K562 (cell line): Measurements from ENCODE around the gene SETD3. TPM values are rescaled to one million over a fixed set of nuclear protein-coding genes. Genes with fewer than 3 reads are reported as not detected.

ENCODE experiments used
- ATAC-seq: fragments of 200-7000 bp; cut with Tn5 transposase; 3 replicates; pipeline ENCODE4 v1.9.1; 2020; ENCODE audit warnings: moderate library complexity
- BruUV-seq: library from RNA; stranded (reverse); fragments of 400-500 nt; replicated peaks from 2 replicates; lab custom pipeline; 2021; lab: Mats Ljungman, UMichigan
- CTCF ChIA-PET: fragments of 300-600 bp; formaldehyde crosslinking; extraction: SDS; loops from one replicate; lab custom pipeline; 2021; ENCODE audit warnings: low intra/inter-chr PET ratio; lab: Yijun Ruan, JAX
- POLR2A ChIA-PET: fragments of 300-600, 350-650 bp; sonication (Branson Sonifier 250); formaldehyde crosslinking; extraction: SDS; loops from one replicate; lab custom pipeline; 2021; ENCODE audit warnings: antibody characterized with exemption, inconsistent platforms; lab: Yijun Ruan, JAX
- DNase-seq, 4 experiments: peaks; one replicate each; pipeline versions ENCODE4 v3.0.0 to v3.0.0-alpha.2; 2011 to 2018; ENCODE audit warnings: low spot score in 3 of 4, mixed read lengths in 3 of 4; ENCODE audit errors: extremely low read depth in 1 of 4
- FAIRE-seq: peaks from 2 replicates; lab custom pipeline; 2011; peaks lifted over from hg19 to GRCh38; lab: Jason Lieb, UNC
- H2AFZ ChIP-seq: 2 replicates; pipeline ENCODE4 v1.6.0; 2011; ENCODE audit warnings: low read depth, low read length, control low read depth, inconsistent platforms
- H3K27ac ChIP-seq: fragments of 200-600 bp; 3 replicates; pipeline ENCODE4 v1.8.0; 2011; ENCODE audit warnings: low read depth, mild to moderate bottlenecking, control low read depth, inconsistent platforms, low read length, moderate library complexity, mixed read lengths; ENCODE audit errors: extremely low read depth
- H3K27me3 ChIP-seq, 2 experiments: fragments of 300-600 bp in 1 of 2; 2 replicates in 1 of 2; 3 replicates in 1 of 2; pipeline versions ENCODE4 v1.6.0 to v1.8.0; 2011; ENCODE audit warnings: inconsistent platforms in 2 of 2, low read length in 2 of 2, mild to moderate bottlenecking in 1 of 2, mixed read lengths in 1 of 2, moderate library complexity in 1 of 2; ENCODE audit not compliant: control insufficient read depth in 2 of 2, insufficient read depth in 2 of 2
- H3K36me3 ChIP-seq: fragments of 300-600 bp; 3 replicates; pipeline ENCODE4 v1.8.0; 2011; ENCODE audit warnings: mild to moderate bottlenecking, low read length, inconsistent platforms; ENCODE audit not compliant: control insufficient read depth, insufficient read depth
- H3K4me1 ChIP-seq, 2 experiments: fragments of 200-600 bp in 1 of 2; replicated peaks in 1 of 2; 2 replicates in 1 of 2; 3 replicates in 1 of 2; pipeline versions ENCODE4 v1.5.1 to v1.8.0; 2011; ENCODE audit warnings: inconsistent platforms in 2 of 2, low read length in 2 of 2, mild to moderate bottlenecking in 1 of 2, mixed read lengths in 1 of 2, moderate library complexity in 1 of 2; ENCODE audit not compliant: control insufficient read depth in 2 of 2, insufficient read depth in 2 of 2
- H3K4me2 ChIP-seq: 2 replicates; pipeline ENCODE4 v1.6.1; 2011; ENCODE audit warnings: low read length, control low read depth, inconsistent platforms, mixed read lengths; ENCODE audit not compliant: insufficient read depth
- H3K4me3 ChIP-seq: fragments of 200-600 bp; sonication (generic), shearing (Covaris generic); 2 replicates; pipeline ENCODE4 v1.5.1; 2016; ENCODE audit warnings: control low read depth, inconsistent platforms
- H3K79me2 ChIP-seq: fragments of 200-600 bp; 3 replicates; pipeline ENCODE4 v1.8.0; 2011; ENCODE audit warnings: low read length, inconsistent platforms; ENCODE audit not compliant: control insufficient read depth, insufficient read depth
- H3K9ac ChIP-seq, 2 experiments: 2 replicates each; pipeline versions ENCODE4 v1.6.0 to v1.6.1; 2011; ENCODE audit warnings: low read depth in 2 of 2, low read length in 2 of 2, control low read depth in 1 of 2, inconsistent platforms in 1 of 2, mild to moderate bottlenecking in 1 of 2, mixed read lengths in 1 of 2; ENCODE audit not compliant: insufficient read depth in 1 of 2
- H3K9me1 ChIP-seq: one replicate; pipeline ENCODE4 v1.6.0; 2011; ENCODE audit warnings: inconsistent platforms, mild to moderate bottlenecking, low read length, moderate library complexity; ENCODE audit not compliant: control insufficient read depth, insufficient read depth
- H3K9me3 ChIP-seq: replicated peaks from 2 replicates; pipeline ENCODE4 v1.5.1; 2011; ENCODE audit warnings: low read depth, low read length, inconsistent platforms; ENCODE audit not compliant: control insufficient read depth, insufficient read depth
- H4K20me1 ChIP-seq: replicated peaks from 2 replicates; pipeline ENCODE4 v1.6.1; 2011; ENCODE audit warnings: low read length, inconsistent platforms, mixed read lengths; ENCODE audit not compliant: control insufficient read depth, insufficient read depth
- E2F3 ChIP-seq: fragments of 250-450 bp; sonication (Bioruptor Pico); IDR thresholded peaks from 2 replicates; pipeline ENCODE4 v1.4.0; 2020; ENCODE audit warnings: mild to moderate bottlenecking
- FOXM1 ChIP-seq, 2 experiments: fragments of 450-650 bp in 1 of 2; sonication (generic) in 1 of 2; formaldehyde crosslinking in 1 of 2; IDR thresholded peaks; 2 replicates each; pipeline versions ENCODE4 v1.6.1 to v1.9.0; 2017 to 2022; ENCODE audit warnings: low read depth in 2 of 2, mild to moderate bottlenecking in 2 of 2, missing genetic modification reagents in 1 of 2, moderate library complexity in 1 of 2
- HES1 ChIP-seq: fragments of 450-650 bp; IDR thresholded peaks from 2 replicates; pipeline ENCODE4 v1.6.1; 2016; ENCODE audit warnings: low read depth, mild to moderate bottlenecking, moderate library complexity
- HNRNPH1 ChIP-seq: fragments of 200-400 bp; formaldehyde crosslinking; optimal IDR thresholded peaks from 2 replicates; pipeline ENCODE3; 2017; ENCODE audit warnings: low read depth, mild to moderate bottlenecking, low read length, moderate library complexity
- KAT8 ChIP-seq: fragments of 450-650 bp; IDR thresholded peaks from 2 replicates; pipeline ENCODE4 v1.6.1; 2016; ENCODE audit warnings: low read depth, mild to moderate bottlenecking
- KDM1A ChIP-seq, 2 experiments: fragments of 450-650 bp; IDR thresholded peaks; 2 replicates each; pipeline ENCODE4 v1.6.1; 2016; ENCODE audit warnings: mild to moderate bottlenecking in 2 of 2
- TCF15 ChIP-seq: fragments of 250-450 bp; sonication (Bioruptor Pico); IDR thresholded peaks from 2 replicates; pipeline ENCODE4 v1.8.0; 2022; ENCODE audit warnings: moderate library complexity, mild to moderate bottlenecking, inconsistent platforms
- TEAD1 ChIP-seq, 2 experiments: fragments of 450-650 bp in 1 of 2; sonication (generic) in 1 of 2; formaldehyde crosslinking; IDR thresholded peaks; 2 replicates each; pipeline versions ENCODE4 v1.4.0 to v1.8.0; 2020 to 2022; ENCODE audit warnings: mild to moderate bottlenecking in 2 of 2, missing genetic modification reagents in 1 of 2
- ZBED1 ChIP-seq: IDR thresholded peaks from 2 replicates; pipeline ENCODE4 v1.6.1; 2014
- ZNF121 ChIP-seq: sonication (generic); formaldehyde crosslinking; conservative IDR thresholded peaks from 2 replicates; pipeline ENCODE4 v1.8.0; 2022; ENCODE audit warnings: missing genetic modification reagents
- ZNF232 ChIP-seq: sonication (generic); formaldehyde crosslinking; IDR thresholded peaks from 2 replicates; pipeline ENCODE4 v1.8.0; 2022; ENCODE audit warnings: mild to moderate bottlenecking, missing genetic modification reagents
- ZNF512 ChIP-seq: IDR thresholded peaks from 2 replicates; pipeline ENCODE4 v1.6.1; 2016; ENCODE audit warnings: missing genetic modification characterization, missing compliant biosample characterization
- ZNF561 ChIP-seq: fragments of 450-650 bp; formaldehyde crosslinking; conservative IDR thresholded peaks from 2 replicates; pipeline ENCODE4 v1.4.0; 2020; ENCODE audit warnings: mild to moderate bottlenecking, moderate library complexity
- ZNF592 ChIP-seq: fragments of 450-650 bp; IDR thresholded peaks from 2 replicates; pipeline ENCODE4 v1.6.1; 2017; ENCODE audit warnings: antibody characterized with exemption, mild to moderate bottlenecking
- ZNF639 ChIP-seq, 2 experiments: fragments of 200-800 bp in 1 of 2; sonication (Bioruptor generic) in 1 of 2; sonication (generic) in 1 of 2; formaldehyde crosslinking in 1 of 2; IDR thresholded peaks in 1 of 2; conservative IDR thresholded peaks in 1 of 2; 2 replicates each; pipeline versions ENCODE4 v1.5.0 to v1.6.1; 2016 to 2020; ENCODE audit warnings: missing compliant biosample characterization in 1 of 2, missing genetic modification characterization in 1 of 2, missing genetic modification reagents in 1 of 2
- WGBS: fragments of 100-300 bp; shearing (Covaris generic); methylation state at CpG from one replicate; pipeline ENCODE4 v1.1.6; 2016; ENCODE audit warnings: low coverage, mixed read lengths; ENCODE audit not compliant: insufficient coverage; ENCODE audit errors: missing lambda C conversion rate; 5-methylcytosine and 5-hydroxymethylcytosine counted together
- in situ Hi-C: fragments of 300-500 bp; cut with MboI; formaldehyde crosslinking; loops from 4 replicates; pipeline ENCODE4 v1.15.0; 2018; ENCODE audit warnings: inconsistent platforms, mixed read lengths
- intact Hi-C: fragments of 100-400 bp; cut with micrococcal nuclease; formaldehyde crosslinking; loops from 2 replicates; pipeline ENCODE4 v1.14.2; 2022
- polyA plus RNA-seq, 8 experiments: library from polyadenylated mRNA; depleted of rRNA in 4 of 8; stranded (reverse) in 5 of 8; unstranded in 3 of 8; fragments of >200 nt; fragmentation: Nextera tagmentation in 2 of 8; fragmentation: Illumina TruSeq in 1 of 8; extraction: Ambion mirVana in 2 of 8; extraction: Trizol in 1 of 8; gene quantifications; 2 replicates each; pipeline versions ENCODE4 v1.2.1 to v1.2.3, GENCODE V29; 2011 to 2014; ENCODE audit warnings: inconsistent platforms in 1 of 8, missing spikeins in 1 of 8
- total RNA-seq, 7 experiments: library from RNA; depleted of rRNA in 6 of 7; stranded (reverse); fragments of >200 nt in 6 of 7; fragmentation: Illumina TruSeq in 2 of 7; extraction: Trizol in 2 of 7; gene quantifications; 2 replicates each; pipeline versions ENCODE4 v1.2.1 to v1.2.3, GENCODE V29; 2011 to 2021; ENCODE audit warnings: low replicate concordance in 1 of 7

The SETD3 gene
- total and polyA plus RNA-seq, 9 of the 15 experiments (the other 6 are each of a cell fraction or from before 2014, with no cell fraction given): 8.5 to 35.9 (median 26.5) TPM

GRCh38 chr14:99410019-99410418 is 70.6 kb downstream of the SETD3 start:
- H3K9me3 ChIP-seq: no peaks in the 10 kb centered on the region
- no TSS peak for BruUV-seq
- no peaks in the 10 kb centered on the region for H3K27me3 ChIP-seq
- FAIRE-seq (no peak), DNase-seq (no peak), ATAC-seq (no peak)
- intact Hi-C loops (no loop called here), in situ Hi-C loops (no loop called here)
- POLR2A ChIA-PET: no interaction called here
- no peaks in the 10 kb centered on the region for H3K79me2 ChIP-seq
- no peaks in the 10 kb centered on the region for H4K20me1 ChIP-seq
- H3K4me2 ChIP-seq: no peak overlapping the region
- no peak overlapping the region for H3K4me3 ChIP-seq
- H2AFZ ChIP-seq: no peak overlapping the region
- no peak overlapping the region for H3K9ac ChIP-seq
- H3K36me3 ChIP-seq: peaks cover 22% of the 10 kb centered on the region; the same call in 2 of the 3 replicates
- CTCF ChIA-PET: no interaction called here
- no peaks in the 10 kb centered on the region for H3K9me1 ChIP-seq
- H3K27ac ChIP-seq: no peak overlapping the region
- 88% methylated on average over 10 of the region's 10 CpGs for WGBS
- H3K4me1 ChIP-seq: no peaks in the 10 kb centered on the region
- TF ChIP-seq E2F3 (CRISPR knock-in tag) (no peak), ZNF121 (CRISPR knock-in tag) (no peak), KDM1A (IDR thresholded peaks at IDR 0.05) (no peak), HNRNPH1 (no peak), TCF15 (CRISPR knock-in tag) (no peak), ZNF561 (CRISPR knock-in tag) (no peak), TEAD1 (CRISPR knock-in tag; IDR thresholded peaks at IDR 0.05) (no peak), FOXM1 (IDR thresholded peaks at IDR 0.05; ENCODE audit: low read depth) (no peak), FOXM1 (CRISPR knock-in tag; IDR thresholded peaks at IDR 0.05; ENCODE audit: low read depth) (no peak), ZNF232 (CRISPR knock-in tag) (no peak), KAT8 (no peak), ZNF639 (CRISPR knock-in tag; conservative IDR thresholded peaks at IDR 0.05 in 1 of 2, IDR thresholded peaks at IDR 0.05 in 1 of 2) (no peak), ZNF512 (tag) (no peak), ZNF592 (no peak), HES1 (no peak), ZBED1 (no peak)
